Activated CD8-positive, alpha-beta T cell treated with anti-CD3 and anti-CD28 coated beads, Interleukin-2, amount 10 ng/mL, durations not matched to agents 7 days and 5 days (primary cell): Measurements from ENCODE around the gene TMPO. TPM values are rescaled to one million over a fixed set of nuclear protein-coding genes. Genes with fewer than 3 reads are reported as not detected.

Source experiments
- ATAC-seq: fragments of 150-1000 bp; cut with Tn5 transposase; one replicate; pipeline ENCODE4 v1.10.0; 2021; ENCODE audit warnings: moderate library complexity
- CTCF ChIA-PET: fragments of 350-600 bp; sonication (Branson Sonifier 250); formaldehyde crosslinking; loops from one replicate; lab custom pipeline; 2021; ENCODE audit warnings: antibody characterized with exemption; lab: Charles Lee
- POLR2A ChIA-PET: fragments of 350-600 bp; sonication (Branson Sonifier 250); formaldehyde crosslinking; loops from one replicate; lab custom pipeline; 2021; ENCODE audit warnings: antibody characterized with exemption; lab: Charles Lee
- DNase-seq: peaks from one replicate; pipeline ENCODE4 v3.0.0-alpha.2; 2020
- H3K27ac Mint-ChIP-seq: one replicate; pipeline ENCODE4 v1.8.0; 2021; ENCODE audit warnings: mild to moderate bottlenecking, mixed read lengths
- H3K27me3 Mint-ChIP-seq: one replicate; pipeline ENCODE4 v1.8.0; 2021; ENCODE audit warnings: low read depth, mixed read lengths
- H3K36me3 Mint-ChIP-seq: one replicate; pipeline ENCODE4 v1.8.0; 2021; ENCODE audit warnings: low read depth, mixed read lengths
- H3K4me1 Mint-ChIP-seq: one replicate; pipeline ENCODE4 v1.8.0; 2021; ENCODE audit warnings: low read depth, mixed read lengths
- H3K4me3 Mint-ChIP-seq: one replicate; pipeline ENCODE4 v1.8.0; 2021; ENCODE audit warnings: mild to moderate bottlenecking, mixed read lengths
- H3K9me3 Mint-ChIP-seq: one replicate; pipeline ENCODE4 v1.8.0; 2022; ENCODE audit warnings: mixed read lengths; ENCODE audit not compliant: insufficient read depth
- total RNA-seq, 2 experiments: library from RNA; stranded (reverse); gene quantifications; one replicate each; pipeline ENCODE4 v1.2.3, GENCODE V29; 2021

The TMPO gene, protein sequence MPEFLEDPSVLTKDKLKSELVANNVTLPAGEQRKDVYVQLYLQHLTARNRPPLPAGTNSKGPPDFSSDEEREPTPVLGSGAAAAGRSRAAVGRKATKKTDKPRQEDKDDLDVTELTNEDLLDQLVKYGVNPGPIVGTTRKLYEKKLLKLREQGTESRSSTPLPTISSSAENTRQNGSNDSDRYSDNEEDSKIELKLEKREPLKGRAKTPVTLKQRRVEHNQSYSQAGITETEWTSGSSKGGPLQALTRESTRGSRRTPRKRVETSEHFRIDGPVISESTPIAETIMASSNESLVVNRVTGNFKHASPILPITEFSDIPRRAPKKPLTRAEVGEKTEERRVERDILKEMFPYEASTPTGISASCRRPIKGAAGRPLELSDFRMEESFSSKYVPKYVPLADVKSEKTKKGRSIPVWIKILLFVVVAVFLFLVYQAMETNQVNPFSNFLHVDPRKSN
- total RNA-seq, result 100 to 1,000 TPM; 401 to 413 TPM

DNA sequence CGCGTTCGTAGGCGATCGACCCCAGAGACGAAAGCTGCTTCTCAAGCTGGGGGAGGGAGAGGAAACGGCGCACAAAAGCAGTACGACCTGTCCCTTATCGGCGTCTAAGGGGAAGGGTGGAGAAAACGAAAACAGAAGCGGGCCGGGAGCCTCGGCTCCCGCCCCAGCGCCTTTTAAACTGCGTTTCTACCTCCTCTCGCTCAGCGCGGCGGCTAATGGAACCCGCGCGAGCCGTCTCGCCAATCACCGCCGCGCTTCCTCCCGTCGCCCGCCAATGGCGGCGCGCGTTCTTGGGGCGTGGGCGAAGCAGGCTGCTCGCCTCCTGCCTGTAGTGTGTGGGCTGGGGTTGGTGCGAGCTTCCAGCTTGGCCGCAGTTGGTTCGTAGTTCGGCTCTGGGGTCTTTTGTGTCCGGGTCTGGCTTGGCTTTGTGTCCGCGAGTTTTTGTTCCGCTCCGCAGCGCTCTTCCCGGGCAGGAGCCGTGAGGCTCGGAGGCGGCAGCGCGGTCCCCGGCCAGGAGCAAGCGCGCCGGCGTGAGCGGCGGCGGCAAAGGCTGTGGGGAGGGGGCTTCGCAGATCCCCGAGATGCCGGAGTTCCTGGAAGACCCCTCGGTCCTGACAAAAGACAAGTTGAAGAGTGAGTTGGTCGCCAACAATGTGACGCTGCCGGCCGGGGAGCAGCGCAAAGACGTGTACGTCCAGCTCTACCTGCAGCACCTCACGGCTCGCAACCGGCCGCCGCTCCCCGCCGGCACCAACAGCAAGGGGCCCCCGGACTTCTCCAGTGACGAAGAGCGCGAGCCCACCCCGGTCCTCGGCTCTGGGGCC lies at the start of gene TMPO:
Gene TMPO (plus strand): TSS at position 304 of the 824 bp plus-strand sequence. CDS start 278 bp downstream, at position 582.
- H3K4me3 Mint-ChIP-seq, result peak within 1 kb of the TSS; percentile 99
- DNase-seq (peak; percentile 94), ATAC-seq (peak; percentile 86)
- POLR2A ChIA-PET, result interaction anchor here (1.1 to 5.6 kb wide), 14 partner anchors 10 to 130 kb away, joined by 3 to 94 read pairs (median 5); partner anchors contain the start of genes APAF1, IKBIP and SLC25A3
- H3K27me3 Mint-ChIP-seq, result no peaks in the 10 kb centered on the region
- CTCF ChIA-PET, result interaction anchor here (0.9 to 6.3 kb wide), 8 partner anchors 8 to 129 kb away, joined by 3 to 76 read pairs (median 4); no protein-coding TSS in a partner anchor
- H3K9me3 Mint-ChIP-seq, result no peaks in the 10 kb centered on the region
- peaks cover 31% of the 10 kb centered on the region for H3K4me1 Mint-ChIP-seq
- H3K27ac Mint-ChIP-seq, result peak within 1 kb of the TSS; percentile 99
- H3K36me3 Mint-ChIP-seq, result peaks cover 57% of the 10 kb centered on the region

DNA sequence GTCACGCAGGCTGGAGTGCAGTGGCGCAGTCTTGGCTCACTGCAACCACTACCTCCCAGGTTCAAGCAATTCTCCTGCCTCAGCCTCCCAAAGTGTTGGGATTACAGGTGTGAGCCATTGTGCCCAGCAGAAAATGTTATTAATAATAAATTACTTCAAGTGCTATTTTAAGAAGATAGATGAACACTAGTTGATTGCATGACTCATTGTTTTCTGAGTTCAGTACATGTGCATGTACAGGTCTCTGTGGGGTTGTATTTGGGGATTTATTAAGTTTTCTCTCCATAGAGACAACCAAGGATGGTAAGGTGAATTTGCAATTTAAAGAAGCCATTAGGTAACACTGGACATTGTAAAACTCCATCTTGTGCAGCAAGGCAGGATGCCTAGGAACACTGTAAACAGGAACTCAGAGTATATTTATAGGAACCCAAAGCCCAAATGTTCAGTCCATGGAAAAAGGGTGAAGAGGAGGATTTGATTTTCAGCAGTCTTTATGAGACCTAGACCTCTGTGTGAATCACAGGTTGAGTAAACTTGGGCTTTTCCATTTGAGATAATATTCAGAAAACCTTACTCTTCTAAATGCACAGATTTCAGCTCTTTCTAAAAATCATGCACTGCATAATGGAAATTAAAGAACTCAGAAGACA lies 49.3 kb upstream of the TMPO start:
- H3K27ac Mint-ChIP-seq, result no peak overlapping the region
- H3K4me1 Mint-ChIP-seq, result peaks cover 2% of the 10 kb centered on the region
- ATAC-seq (no peak), DNase-seq (no peak)
- H3K27me3 Mint-ChIP-seq, result peaks cover 17% of the 10 kb centered on the region
- no peaks in the 10 kb centered on the region for H3K36me3 Mint-ChIP-seq
- H3K4me3 Mint-ChIP-seq, result no peak overlapping the region
- CTCF ChIA-PET, result interaction anchor here (1.0 kb wide), 1 partner anchor 25 kb away, joined by 3 read pairs; no protein-coding TSS in a partner anchor
- POLR2A ChIA-PET, result no interaction called here
- H3K9me3 Mint-ChIP-seq, result no peaks in the 10 kb centered on the region

DNA sequence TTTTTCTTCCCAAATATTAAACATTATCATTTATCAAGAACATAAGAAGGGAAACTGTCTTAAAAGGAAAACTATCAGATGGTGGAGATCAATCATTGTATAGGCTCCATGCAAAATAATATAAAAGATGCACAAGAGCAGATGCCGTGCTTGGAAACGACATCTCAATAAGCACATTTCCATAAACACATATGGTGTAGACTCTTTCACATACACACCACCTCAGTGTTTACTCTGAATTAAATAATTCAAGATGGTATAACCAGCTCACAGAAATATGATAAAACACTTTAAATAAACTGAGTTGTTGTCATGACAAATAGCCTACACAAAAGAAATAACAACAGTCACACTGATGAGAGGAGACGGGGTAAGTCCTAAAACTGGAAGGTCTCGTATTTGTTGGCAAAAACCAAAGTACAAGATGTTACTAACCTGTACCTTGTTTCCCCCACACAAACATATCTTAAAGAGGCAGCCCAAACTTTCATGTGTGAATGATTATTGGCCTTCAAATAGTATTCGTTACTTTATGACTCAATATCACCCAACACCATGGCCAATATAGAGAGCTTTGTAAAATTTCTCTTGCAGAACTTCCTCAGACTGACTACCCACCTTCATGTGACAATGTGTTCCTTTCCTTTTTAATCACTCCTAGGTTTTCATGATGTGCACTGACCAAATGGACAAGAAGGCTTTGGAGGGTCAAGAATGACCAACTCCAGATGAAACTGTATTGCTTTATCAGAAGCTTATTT lies 48.6 kb upstream of the TMPO start:
- no peak overlapping the region for H3K27ac Mint-ChIP-seq
- no peak overlapping the region for H3K4me3 Mint-ChIP-seq
- H3K36me3 Mint-ChIP-seq, result no peaks in the 10 kb centered on the region
- DNase-seq, result no peak
- no peaks in the 10 kb centered on the region for H3K9me3 Mint-ChIP-seq
- CTCF ChIA-PET, result interaction anchor here (1.0 kb wide), 1 partner anchor 24 kb away, joined by 3 read pairs; no protein-coding TSS in a partner anchor
- POLR2A ChIA-PET, result no interaction called here
- H3K27me3 Mint-ChIP-seq, result peaks cover 17% of the 10 kb centered on the region
- H3K4me1 Mint-ChIP-seq, result peaks cover 2% of the 10 kb centered on the region
- no peak for ATAC-seq

DNA sequence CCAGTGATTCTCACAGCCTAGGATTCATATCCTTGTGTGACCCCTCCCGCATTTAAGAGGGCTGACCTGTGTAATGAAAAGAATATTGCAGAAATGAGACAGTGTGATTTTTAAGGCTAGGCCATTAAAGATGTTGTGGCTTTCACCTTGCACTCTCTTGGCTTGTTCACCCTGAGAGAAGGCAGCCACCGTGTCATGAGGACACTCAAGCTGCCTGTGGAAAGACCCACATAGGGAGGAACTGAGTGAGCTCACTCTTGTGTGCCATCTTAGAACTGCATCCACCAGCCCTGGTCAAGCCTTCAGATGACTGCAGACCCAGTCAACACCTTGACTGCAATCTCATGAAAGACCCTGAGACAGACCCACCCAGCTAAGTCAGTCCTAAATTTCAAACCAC lies 46.3 kb upstream of the TMPO start:
- no peak overlapping the region for H3K4me3 Mint-ChIP-seq
- H3K27me3 Mint-ChIP-seq, result peaks cover 12% of the 10 kb centered on the region
- no peak for ATAC-seq
- POLR2A ChIA-PET, result no interaction called here
- CTCF ChIA-PET, result no interaction called here
- H3K36me3 Mint-ChIP-seq, result no peaks in the 10 kb centered on the region
- DNase-seq, result no peak
- H3K4me1 Mint-ChIP-seq, result no peaks in the 10 kb centered on the region
- no peaks in the 10 kb centered on the region for H3K9me3 Mint-ChIP-seq
- no peak overlapping the region for H3K27ac Mint-ChIP-seq

DNA sequence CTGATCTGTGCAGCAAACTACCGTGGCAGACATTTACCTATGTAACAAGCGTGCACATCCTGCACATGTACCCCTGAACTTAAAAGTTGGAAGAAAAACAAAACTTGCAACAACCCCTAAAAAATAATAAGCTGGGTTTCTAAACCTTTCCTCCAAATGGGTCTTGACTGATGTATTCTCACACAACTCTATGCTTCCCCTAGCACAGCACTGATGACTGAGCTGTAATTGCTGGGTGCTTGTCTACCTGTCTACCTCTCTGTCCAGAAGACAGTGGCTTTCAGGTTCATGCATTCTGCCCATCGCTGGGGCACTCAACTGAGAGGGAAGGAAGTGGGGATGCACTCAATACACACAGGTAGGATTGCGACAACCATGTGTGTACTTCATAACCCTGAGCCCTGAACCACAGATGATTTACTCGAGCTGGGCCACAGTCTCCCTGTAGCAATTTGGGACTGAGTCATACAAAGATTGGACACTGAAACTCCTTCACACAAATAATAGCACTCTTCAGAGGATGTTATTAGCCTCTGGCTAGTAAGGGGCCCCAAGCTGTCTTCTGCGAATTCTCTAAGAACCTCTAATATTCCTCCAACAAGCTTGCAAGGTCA lies 44.8 kb upstream of the TMPO start:
- ATAC-seq (no peak), DNase-seq (no peak)
- no peaks in the 10 kb centered on the region for H3K36me3 Mint-ChIP-seq
- ChIA-PET CTCF (no interaction called here), POLR2A (no interaction called here)
- H3K4me3 Mint-ChIP-seq, result no peak overlapping the region
- H3K9me3 Mint-ChIP-seq, result no peaks in the 10 kb centered on the region
- no peaks in the 10 kb centered on the region for H3K4me1 Mint-ChIP-seq
- H3K27me3 Mint-ChIP-seq, result peaks cover 14% of the 10 kb centered on the region
- H3K27ac Mint-ChIP-seq, result no peak overlapping the region

DNA sequence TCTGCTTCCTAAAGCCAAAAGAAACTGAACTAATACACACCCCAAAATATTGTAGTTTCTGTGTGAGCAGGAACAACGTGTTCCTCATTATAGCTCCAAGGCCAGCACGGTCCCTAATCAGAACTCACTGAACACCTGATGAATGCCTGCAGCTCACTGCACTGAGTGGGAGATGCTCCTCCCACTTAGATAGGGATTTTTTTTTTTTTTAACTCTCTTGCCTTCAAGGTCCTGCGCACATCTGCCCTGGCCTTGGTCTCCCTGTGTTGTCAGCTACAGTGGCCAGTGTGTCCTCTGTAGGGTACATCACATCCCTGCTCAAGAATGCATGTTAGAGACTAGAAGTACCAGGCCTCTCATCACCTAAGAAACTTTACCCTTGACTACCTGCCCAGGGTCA lies 44.3 kb upstream of the TMPO start:
- POLR2A ChIA-PET, result no interaction called here

DNA sequence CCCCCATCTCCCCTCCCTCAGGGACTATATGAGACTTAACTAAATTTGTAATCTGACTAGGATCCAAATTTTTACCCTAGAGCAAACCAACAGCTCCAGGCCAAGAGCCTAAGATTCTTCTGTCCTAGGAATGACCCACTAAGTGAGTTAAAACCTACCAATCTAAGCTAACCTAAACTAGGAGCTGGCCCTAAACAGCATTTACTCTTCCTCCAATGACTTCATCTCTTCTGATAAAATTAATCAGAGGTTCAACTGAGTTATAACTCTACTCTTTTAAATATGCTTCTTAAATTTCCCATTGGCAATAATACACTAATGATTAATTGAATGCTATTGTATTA lies 39.9 kb upstream of the TMPO start:
- no peak overlapping the region for H3K4me3 Mint-ChIP-seq
- ChIA-PET POLR2A (no interaction called here), CTCF (no interaction called here)
- peaks cover 4% of the 10 kb centered on the region for H3K9me3 Mint-ChIP-seq
- DNase-seq (no peak), ATAC-seq (no peak)
- peaks cover 10% of the 10 kb centered on the region for H3K27me3 Mint-ChIP-seq
- H3K27ac Mint-ChIP-seq, result no peak overlapping the region
- no peaks in the 10 kb centered on the region for H3K36me3 Mint-ChIP-seq
- H3K4me1 Mint-ChIP-seq, result no peaks in the 10 kb centered on the region

More for the DNA sequence above, 44.3 kb upstream of the TMPO start:
- DNase-seq (no peak), ATAC-seq (no peak)
- Mint-ChIP-seq H3K27me3 (peaks cover 13% of the 10 kb centered on the region), H3K4me3 (no peak overlapping the region), H3K27ac (no peak overlapping the region), H3K36me3 (no peaks in the 10 kb centered on the region), H3K9me3 (no peaks in the 10 kb centered on the region), H3K4me1 (no peaks in the 10 kb centered on the region)
- CTCF ChIA-PET, result no interaction called here

DNA sequence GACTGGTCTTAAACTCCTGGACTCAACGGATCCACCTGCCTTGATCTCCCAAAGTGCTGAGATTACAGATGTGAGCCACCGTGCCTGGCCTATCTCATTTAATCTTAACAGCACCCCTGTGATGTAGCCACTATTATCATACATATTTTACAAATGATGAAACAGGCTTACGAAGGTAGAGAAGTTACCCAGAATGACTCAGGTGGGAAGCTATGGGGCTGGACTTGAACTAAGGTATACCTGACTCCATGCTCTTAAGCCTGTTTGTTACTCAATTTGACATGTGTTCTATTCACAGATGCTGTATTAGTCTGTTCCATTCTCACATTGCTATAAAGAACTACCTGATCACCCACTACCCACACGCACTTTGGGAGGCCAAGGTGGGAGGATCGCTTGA lies 36.8 kb upstream of the TMPO start:
- POLR2A ChIA-PET, result interaction anchor here (0.6 kb wide), 1 partner anchor 1158 kb away, joined by 3 read pairs; no protein-coding TSS in a partner anchor
- no peak for ATAC-seq

DNA sequence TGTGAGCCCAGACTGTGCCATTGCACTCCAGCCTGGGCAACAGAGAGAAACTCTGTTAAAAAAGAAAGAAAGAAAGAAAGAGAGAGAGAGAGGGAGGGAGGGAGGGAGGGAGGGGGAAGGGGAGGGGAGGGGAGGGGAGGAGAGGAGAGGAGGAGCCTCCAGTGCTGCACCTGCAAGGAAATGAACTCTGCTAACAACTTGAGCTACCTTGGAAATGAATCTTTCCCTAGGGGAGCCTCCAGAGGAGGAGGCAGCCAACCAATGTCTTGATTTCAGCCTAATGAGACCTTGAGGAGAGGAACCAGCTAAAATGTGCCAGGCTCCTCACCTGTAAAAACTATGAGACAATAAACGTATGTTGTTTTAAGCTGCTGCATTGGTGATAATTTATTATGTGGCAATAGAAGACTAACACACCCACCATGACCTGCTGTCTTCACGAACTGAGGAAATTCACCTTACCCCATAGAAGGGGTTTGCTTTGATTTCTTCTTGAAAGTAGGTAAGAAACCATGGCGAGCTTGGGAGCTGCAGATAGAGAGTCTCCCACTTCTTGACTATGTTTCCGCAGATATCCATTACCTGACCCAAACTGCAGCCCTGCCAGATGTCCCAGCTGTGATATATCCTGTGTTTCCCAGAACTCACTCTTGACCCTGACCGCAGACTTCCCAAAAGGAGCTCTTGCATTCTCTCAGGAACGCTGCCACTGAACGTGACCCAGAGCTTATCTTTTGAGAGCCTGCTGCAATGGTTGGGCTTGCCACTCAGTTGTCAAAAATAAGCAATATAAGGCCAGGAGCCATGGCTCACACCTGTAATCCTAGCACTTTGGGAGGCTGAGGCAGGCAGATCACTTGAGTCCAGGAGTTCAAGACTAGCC lies 31.5 kb upstream of the TMPO start:
- H3K36me3 Mint-ChIP-seq, result no peaks in the 10 kb centered on the region
- no peak overlapping the region for H3K4me3 Mint-ChIP-seq
- H3K27ac Mint-ChIP-seq, result no peak overlapping the region
- H3K27me3 Mint-ChIP-seq, result peaks cover 14% of the 10 kb centered on the region
- H3K9me3 Mint-ChIP-seq, result peaks cover 2% of the 10 kb centered on the region
- H3K4me1 Mint-ChIP-seq, result no peaks in the 10 kb centered on the region
- DNase-seq (no peak), ATAC-seq (no peak)
- ChIA-PET CTCF (no interaction called here), POLR2A (interaction anchor here (0.6 kb wide), 1 partner anchor 270 kb away, joined by 3 read pairs; no protein-coding TSS in a partner anchor)

More for the DNA sequence above, 36.8 kb upstream of the TMPO start:
- peaks cover 4% of the 10 kb centered on the region for H3K9me3 Mint-ChIP-seq
- no peaks in the 10 kb centered on the region for H3K4me1 Mint-ChIP-seq
- DNase-seq, result no peak
- H3K27me3 Mint-ChIP-seq, result peaks cover 13% of the 10 kb centered on the region
- no peaks in the 10 kb centered on the region for H3K36me3 Mint-ChIP-seq
- no peak overlapping the region for H3K4me3 Mint-ChIP-seq
- CTCF ChIA-PET, result interaction anchor here (2.1 kb wide), 1 partner anchor 13 kb away, joined by 5 read pairs; no protein-coding TSS in a partner anchor
- H3K27ac Mint-ChIP-seq, result no peak overlapping the region

DNA sequence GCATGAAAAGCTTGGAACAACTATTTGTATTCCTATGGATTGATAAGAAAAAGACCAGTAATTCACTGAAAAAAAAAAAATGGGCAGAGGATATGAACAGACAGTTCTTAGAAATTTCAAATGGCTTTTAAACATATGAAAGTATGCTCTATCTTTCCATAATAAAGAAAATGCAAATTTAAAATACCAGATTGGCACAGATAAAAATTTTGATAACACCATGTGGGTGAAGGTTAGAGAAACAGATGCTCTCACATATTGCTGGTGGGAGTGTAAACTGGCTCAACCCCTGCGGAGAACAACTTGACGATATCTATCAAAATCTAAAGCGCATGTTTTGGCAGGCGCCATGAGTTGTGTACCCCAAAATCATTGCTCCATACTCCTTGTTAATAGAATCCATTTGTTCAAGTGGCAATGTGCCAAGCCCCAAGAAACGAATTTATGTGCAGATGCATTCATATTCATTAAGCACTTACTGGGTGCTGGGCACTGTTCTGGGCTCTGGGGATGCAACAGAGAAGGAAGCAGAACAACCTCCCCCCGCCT lies 29.5 kb upstream of the TMPO start:
- POLR2A ChIA-PET, result interaction anchor here (1.1 kb wide), 1 partner anchor 29 kb away, joined by 3 read pairs; the partner anchor contains the start of gene TMPO
- Mint-ChIP-seq H3K36me3 (no peaks in the 10 kb centered on the region), H3K27me3 (peaks cover 14% of the 10 kb centered on the region), H3K27ac (no peak overlapping the region), H3K4me1 (peaks cover 1% of the 10 kb centered on the region), H3K4me3 (no peak overlapping the region), H3K9me3 (no peaks in the 10 kb centered on the region)
- no peak for ATAC-seq
- CTCF ChIA-PET, result no interaction called here
- DNase-seq, result no peak
